Measurements from ENCODE around the gene MILR1. TPM values are rescaled to one million over a fixed set of nuclear protein-coding genes. Genes with fewer than 3 reads are reported as not detected.

Gene MILR1
- total and polyA plus RNA-seq, 2 experiments from 2014 or later: 0.39 TPM; not detected in 1

DNA sequence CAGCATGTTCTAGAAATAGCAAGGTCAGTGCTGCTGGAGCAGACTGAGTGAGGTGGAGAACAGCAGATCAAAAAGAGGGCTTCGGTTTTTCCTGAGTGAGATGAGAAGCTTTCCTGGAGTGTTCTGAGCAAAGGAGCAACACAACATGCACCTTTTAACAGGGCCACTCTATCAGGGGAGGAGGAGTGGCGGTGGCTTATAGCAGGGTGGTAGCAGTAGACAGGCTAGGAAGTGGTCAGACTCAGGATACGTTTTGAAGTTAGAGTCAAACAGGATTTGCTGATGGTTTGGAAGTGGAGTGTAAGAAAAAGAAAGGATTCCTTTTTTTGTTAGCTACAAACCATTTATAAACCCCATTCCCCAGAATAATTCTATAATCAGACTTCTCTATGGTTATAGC lies 35.5 kb downstream of the MILR1 start:
- peaks cover 86% of the 10 kb centered on the region for H3K36me3 Mint-ChIP-seq (ENCODE audit: low read depth)

More for the DNA sequence above, 35.5 kb downstream of the MILR1 start:
- no peak overlapping the region for H2AFZ ChIP-seq
- no peaks in the 10 kb centered on the region for H3K4me1 ChIP-seq (ENCODE audit: insufficient read depth)
- no peak overlapping the region for H3K4me2 ChIP-seq
- TF ChIP-seq ZNF331 (CRISPR knock-in tag; IDR thresholded peaks at IDR 0.05; ENCODE audit: low read depth) (no peak), NANOG (IDR thresholded peaks at IDR 0.05; ENCODE audit: borderline replicate concordance) (no peak), POLR2AphosphoS5 (IDR thresholded peaks at IDR 0.05; ENCODE audit: low read depth) (no peak), REST (IDR thresholded peaks at IDR 0.05; ENCODE audit: unreplicated experiment) (no peak), JUNB (IDR thresholded peaks at IDR 0.05; ENCODE audit: unreplicated experiment) (no peak), EZH2phosphoT487 (IDR thresholded peaks at IDR 0.05; ENCODE audit: unreplicated experiment) (no peak), EZH2 (IDR thresholded peaks at IDR 0.05; ENCODE audit: low read depth, unreplicated experiment) (no peak), CTCF (conservative IDR thresholded peaks at IDR 0.05; ENCODE audit: low read depth in 2 of 2) (no peak), CREB1 (CRISPR knock-in tag; IDR thresholded peaks at IDR 0.05; ENCODE audit: low read depth) (no peak), STAT1 (IDR thresholded peaks at IDR 0.05; ENCODE audit: unreplicated experiment) (no peak), ZNF114 (CRISPR knock-in tag; IDR thresholded peaks at IDR 0.05) (no peak)
- TF ChIP-seq, protein P1, sequence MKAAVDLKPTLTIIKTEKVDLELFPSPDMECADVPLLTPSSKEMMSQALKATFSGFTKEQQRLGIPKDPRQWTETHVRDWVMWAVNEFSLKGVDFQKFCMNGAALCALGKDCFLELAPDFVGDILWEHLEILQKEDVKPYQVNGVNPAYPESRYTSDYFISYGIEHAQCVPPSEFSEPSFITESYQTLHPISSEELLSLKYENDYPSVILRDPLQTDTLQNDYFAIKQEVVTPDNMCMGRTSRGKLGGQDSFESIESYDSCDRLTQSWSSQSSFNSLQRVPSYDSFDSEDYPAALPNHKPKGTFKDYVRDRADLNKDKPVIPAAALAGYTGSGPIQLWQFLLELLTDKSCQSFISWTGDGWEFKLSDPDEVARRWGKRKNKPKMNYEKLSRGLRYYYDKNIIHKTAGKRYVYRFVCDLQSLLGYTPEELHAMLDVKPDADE (IDR thresholded peaks at IDR 0.05): no peak
- TF ChIP-seq, protein P2, sequence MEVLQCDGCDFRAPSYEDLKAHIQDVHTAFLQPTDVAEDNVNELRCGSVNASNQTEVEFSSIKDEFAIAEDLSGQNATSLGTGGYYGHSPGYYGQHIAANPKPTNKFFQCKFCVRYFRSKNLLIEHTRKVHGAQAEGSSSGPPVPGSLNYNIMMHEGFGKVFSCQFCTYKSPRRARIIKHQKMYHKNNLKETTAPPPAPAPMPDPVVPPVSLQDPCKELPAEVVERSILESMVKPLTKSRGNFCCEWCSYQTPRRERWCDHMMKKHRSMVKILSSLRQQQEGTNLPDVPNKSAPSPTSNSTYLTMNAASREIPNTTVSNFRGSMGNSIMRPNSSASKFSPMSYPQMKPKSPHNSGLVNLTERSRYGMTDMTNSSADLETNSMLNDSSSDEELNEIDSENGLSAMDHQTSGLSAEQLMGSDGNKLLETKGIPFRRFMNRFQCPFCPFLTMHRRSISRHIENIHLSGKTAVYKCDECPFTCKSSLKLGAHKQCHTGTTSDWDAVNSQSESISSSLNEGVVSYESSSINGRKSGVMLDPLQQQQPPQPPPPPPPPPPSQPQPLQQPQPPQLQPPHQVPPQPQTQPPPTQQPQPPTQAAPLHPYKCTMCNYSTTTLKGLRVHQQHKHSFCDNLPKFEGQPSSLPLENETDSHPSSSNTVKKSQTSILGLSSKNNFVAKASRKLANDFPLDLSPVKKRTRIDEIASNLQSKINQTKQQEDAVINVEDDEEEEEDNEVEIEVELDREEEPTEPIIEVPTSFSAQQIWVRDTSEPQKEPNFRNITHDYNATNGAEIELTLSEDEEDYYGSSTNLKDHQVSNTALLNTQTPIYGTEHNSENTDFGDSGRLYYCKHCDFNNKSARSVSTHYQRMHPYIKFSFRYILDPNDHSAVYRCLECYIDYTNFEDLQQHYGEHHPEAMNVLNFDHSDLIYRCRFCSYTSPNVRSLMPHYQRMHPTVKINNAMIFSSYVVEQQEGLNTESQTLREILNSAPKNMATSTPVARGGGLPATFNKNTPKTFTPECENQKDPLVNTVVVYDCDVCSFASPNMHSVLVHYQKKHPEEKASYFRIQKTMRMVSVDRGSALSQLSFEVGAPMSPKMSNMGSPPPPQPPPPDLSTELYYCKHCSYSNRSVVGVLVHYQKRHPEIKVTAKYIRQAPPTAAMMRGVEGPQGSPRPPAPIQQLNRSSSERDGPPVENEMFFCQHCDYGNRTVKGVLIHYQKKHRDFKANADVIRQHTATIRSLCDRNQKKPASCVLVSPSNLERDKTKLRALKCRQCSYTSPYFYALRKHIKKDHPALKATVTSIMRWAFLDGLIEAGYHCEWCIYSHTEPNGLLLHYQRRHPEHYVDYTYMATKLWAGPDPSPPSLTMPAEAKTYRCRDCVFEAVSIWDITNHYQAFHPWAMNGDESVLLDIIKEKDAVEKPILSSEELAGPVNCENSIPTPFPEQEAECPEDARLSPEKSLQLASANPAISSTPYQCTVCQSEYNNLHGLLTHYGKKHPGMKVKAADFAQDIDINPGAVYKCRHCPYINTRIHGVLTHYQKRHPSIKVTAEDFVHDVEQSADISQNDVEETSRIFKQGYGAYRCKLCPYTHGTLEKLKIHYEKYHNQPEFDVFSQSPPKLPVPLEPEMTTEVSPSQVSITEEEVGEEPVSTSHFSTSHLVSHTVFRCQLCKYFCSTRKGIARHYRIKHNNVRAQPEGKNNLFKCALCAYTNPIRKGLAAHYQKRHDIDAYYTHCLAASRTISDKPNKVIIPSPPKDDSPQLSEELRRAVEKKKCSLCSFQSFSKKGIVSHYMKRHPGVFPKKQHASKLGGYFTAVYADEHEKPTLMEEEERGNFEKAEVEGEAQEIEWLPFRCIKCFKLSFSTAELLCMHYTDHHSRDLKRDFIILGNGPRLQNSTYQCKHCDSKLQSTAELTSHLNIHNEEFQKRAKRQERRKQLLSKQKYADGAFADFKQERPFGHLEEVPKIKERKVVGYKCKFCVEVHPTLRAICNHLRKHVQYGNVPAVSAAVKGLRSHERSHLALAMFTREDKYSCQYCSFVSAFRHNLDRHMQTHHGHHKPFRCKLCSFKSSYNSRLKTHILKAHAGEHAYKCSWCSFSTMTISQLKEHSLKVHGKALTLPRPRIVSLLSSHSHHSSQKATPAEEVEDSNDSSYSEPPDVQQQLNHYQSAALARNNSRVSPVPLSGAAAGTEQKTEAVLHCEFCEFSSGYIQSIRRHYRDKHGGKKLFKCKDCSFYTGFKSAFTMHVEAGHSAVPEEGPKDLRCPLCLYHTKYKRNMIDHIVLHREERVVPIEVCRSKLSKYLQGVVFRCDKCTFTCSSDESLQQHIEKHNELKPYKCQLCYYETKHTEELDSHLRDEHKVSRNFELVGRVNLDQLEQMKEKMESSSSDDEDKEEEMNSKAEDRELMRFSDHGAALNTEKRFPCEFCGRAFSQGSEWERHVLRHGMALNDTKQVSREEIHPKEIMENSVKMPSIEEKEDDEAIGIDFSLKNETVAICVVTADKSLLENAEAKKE (CRISPR knock-in tag; IDR thresholded peaks at IDR 0.05): no peak
- peaks cover 5% of the 10 kb centered on the region for H3K27me3 Mint-ChIP-seq (ENCODE audit: insufficient read depth, low read depth, poor library complexity)
- H3K27ac ChIP-seq (ENCODE audit: low read depth): no peak overlapping the region
- no peaks in the 10 kb centered on the region for H3K9me2 ChIP-seq (ENCODE audit: insufficient read depth)
- H3K79me2 ChIP-seq (replicated peaks; ENCODE audit: insufficient read depth): no peaks in the 10 kb centered on the region
- DNase-seq (ENCODE audit: low spot score) (no peak), ATAC-seq (no peak)
- no peaks in the 10 kb centered on the region for H3K9me3 Mint-ChIP-seq
- peaks cover 54% of the 10 kb centered on the region for H3K36me3 ChIP-seq (ENCODE audit: insufficient read depth)
- H4K20me1 ChIP-seq (replicated peaks; ENCODE audit: insufficient read depth): peaks cover 11% of the 10 kb centered on the region
- no peaks in the 10 kb centered on the region for H3F3A ChIP-seq (replicated peaks; ENCODE audit: low read depth)
- H3K27me3 ChIP-seq (ENCODE audit: insufficient read depth): no peaks in the 10 kb centered on the region
- no peak overlapping the region for H3K4me3 ChIP-seq
- H3K4me1 Mint-ChIP-seq: no peaks in the 10 kb centered on the region
- no peak overlapping the region for H3K4me3 Mint-ChIP-seq
- H3K27ac Mint-ChIP-seq: peak overlapping the region; percentile 38; the same call in 1 of the 2 replicates
